Stimulated activated naive B cell treated with anti-CD40 and anti-IgM and Interleukin-4, amounts not matched to agents 10 μg/mL and 1 μg/mL and 100 μg/mL, for 72 hours (primary cell): ENCODE data around the gene DPH2.

Experiments used
- ATAC-seq, 2 donors: fragments of 150-1000 bp; cut with Tn5 transposase; replicated peaks; 2 replicates each; pipeline ENCODE4 v1.10.0; 2021; ENCODE audit warnings: moderate library complexity in 1 of 2
- DNase-seq: peaks from one replicate; pipeline ENCODE4 v3.0.0; 2021
- H3K27ac Mint-ChIP-seq: one replicate; pipeline ENCODE4 v1.8.0; 2022; ENCODE audit warnings: mild to moderate bottlenecking, mixed read lengths
- H3K27me3 Mint-ChIP-seq, 2 donors: one replicate each; pipeline ENCODE4 v1.8.0; 2022; ENCODE audit warnings: mixed read lengths in 2 of 2
- H3K36me3 Mint-ChIP-seq, 2 donors: one replicate each; pipeline ENCODE4 v1.8.0; 2022; ENCODE audit warnings: mixed read lengths in 2 of 2, mild to moderate bottlenecking in 1 of 2
- H3K4me1 Mint-ChIP-seq, 2 donors: one replicate each; pipeline ENCODE4 v1.8.0; 2022; ENCODE audit warnings: mixed read lengths in 2 of 2, mild to moderate bottlenecking in 1 of 2
- H3K4me3 Mint-ChIP-seq, 2 donors: one replicate each; pipeline ENCODE4 v1.8.0; 2022; ENCODE audit warnings: mild to moderate bottlenecking in 2 of 2, mixed read lengths in 2 of 2, moderate library complexity in 1 of 2
- H3K9me3 Mint-ChIP-seq, 2 donors: one replicate each; pipeline ENCODE4 v1.8.0; 2022; ENCODE audit warnings: mixed read lengths in 2 of 2, mild to moderate bottlenecking in 1 of 2

DPH2 gene

DNA sequence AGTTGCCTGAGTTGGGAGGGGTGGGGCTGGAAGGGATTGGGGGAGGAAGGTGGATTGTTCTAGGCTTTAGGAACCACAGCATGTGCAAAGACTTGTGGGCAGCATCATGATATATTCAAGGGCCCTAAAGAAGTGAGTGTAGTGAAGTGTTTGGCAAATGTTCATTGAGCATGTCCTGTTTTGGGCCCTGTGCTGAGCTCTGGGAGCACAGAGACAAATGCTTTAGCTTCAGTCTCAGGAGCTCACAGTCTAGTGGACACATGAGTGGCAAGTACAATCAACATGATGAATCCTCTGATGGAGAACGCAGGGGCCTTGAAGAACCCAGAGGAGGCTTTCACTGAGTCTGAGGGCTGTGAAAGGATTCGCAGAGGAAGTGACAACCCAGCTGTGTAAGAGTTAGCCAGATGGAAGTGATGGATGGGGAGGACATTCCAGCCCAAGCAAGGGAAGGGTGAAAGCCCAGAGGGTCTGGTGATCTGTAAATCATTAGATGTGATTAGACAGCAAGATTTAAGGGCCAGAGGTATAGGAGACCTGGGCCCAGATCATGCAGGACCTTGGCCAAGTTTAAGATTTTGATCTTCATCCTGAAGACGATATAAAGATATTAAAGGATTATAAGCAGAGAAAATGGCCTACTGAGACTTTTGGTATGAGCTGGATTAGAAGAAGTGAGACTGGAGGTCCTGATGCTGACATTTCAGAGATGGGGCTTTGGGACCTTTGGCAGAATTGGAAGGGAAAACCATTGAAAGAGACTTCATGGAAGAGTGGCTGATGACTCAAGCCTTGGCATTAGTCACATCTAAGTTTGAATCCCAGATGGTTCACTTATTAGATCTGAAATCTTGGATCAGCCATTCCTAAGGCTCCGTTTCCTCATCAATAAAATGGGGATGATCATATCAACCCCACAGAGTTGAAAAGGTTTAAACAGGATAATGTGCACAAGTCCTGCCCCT, 18.5 kb upstream of the DPH2 start:
- Mint-ChIP-seq H3K4me3 (no peak overlapping the region), H3K9me3 (no peaks in the 10 kb centered on the region), H3K4me1 (peaks cover 34 to 50% of the 10 kb centered on the region in 2 donors), H3K27me3 (no peaks in the 10 kb centered on the region), H3K27ac (no peak overlapping the region), H3K36me3 (peaks cover 26 to 38% of the 10 kb centered on the region in 2 donors)
- DNase-seq (no peak), ATAC-seq (no peak)

DNA sequence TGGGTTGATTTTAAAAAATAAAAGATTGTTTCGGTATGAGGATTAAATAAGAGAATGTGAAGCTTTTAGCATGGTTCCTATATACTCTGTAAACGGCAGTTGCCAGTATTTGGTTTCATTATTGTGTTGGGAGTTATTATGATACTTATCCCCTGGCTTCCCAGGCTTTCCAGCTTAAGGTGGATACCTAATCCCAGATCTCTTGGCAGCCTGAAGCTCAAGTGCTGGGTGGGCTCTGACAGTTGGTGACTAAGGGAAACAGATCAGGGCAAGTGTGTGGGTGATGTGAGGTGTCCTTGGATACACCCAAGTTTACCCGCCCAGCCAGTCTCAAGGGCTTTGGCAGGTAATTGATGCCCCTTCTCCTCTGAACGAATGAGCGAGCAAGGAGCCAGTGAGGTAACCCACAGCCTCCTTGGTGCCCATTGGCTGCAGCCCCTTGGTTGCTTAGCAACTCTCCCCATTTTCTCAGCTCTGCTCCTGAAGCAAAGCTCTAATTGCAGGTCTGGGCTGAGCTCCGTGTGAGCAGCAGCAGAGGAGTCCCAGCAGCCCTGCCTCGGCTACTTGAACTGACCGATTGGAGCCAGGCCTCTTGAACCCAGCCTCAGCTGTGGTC, 17.0 kb upstream of the DPH2 start:
- DNase-seq (no peak), ATAC-seq (no peak)
- H3K4me1 Mint-ChIP-seq: peaks cover 31 to 40% of the 10 kb centered on the region in 2 donors
- H3K27me3 Mint-ChIP-seq: no peaks in the 10 kb centered on the region
- no peaks in the 10 kb centered on the region for H3K9me3 Mint-ChIP-seq
- peaks cover 34 to 44% of the 10 kb centered on the region in 2 donors for H3K36me3 Mint-ChIP-seq
- no peak overlapping the region for H3K27ac Mint-ChIP-seq
- no peak overlapping the region for H3K4me3 Mint-ChIP-seq

DNA sequence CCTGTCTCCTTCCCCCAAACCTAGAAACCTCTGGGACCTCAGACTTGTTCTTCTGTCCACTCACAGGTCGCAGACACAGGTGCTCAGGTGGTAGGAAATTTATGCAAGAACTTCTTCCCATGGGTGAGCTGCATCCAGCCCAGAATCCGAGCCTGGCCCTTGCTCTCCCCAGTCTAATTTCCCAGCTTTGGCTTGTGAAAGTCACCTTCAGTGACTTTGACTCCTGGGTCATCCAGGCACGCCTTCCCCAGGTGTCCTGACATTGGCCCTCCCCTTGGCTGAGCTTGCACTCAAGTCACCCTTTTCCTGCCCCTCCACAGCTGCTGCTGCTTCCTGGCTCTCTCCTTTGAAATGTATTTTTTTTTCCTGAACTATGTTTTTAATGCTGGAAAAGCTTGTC, 16.4 kb upstream of the DPH2 start:
- Mint-ChIP-seq H3K36me3 (peaks cover 39 to 49% of the 10 kb centered on the region in 2 donors), H3K27ac (no peak overlapping the region), H3K27me3 (no peaks in the 10 kb centered on the region), H3K4me3 (no peak overlapping the region), H3K9me3 (no peaks in the 10 kb centered on the region), H3K4me1 (peaks cover 28 to 35% of the 10 kb centered on the region in 2 donors)
- no peak for ATAC-seq
- no peak for DNase-seq

DNA sequence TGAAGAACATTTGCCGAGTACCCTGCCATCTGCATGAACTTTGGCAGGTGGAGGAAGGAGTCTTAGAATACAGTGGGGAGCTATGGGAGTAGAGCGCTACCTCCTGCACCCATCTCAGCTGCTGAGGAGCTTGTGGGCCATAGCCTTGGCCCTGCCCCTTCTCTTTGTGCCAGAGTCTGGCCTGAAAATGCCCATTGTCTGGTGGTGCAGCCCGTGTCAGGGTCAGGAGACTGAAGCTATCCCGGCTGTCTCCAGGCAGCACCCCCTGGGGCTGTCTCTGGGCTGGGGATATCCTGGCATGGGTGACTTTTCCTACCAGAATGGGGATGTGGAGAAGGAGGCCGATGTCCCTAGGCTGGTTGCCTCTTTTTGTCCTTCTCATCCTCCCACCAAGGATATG, 15.8 kb upstream of the DPH2 start:
- H3K27me3 Mint-ChIP-seq: no peaks in the 10 kb centered on the region
- H3K4me1 Mint-ChIP-seq: peaks cover 21 to 28% of the 10 kb centered on the region in 2 donors
- H3K27ac Mint-ChIP-seq: no peak overlapping the region
- no peak for DNase-seq
- no peak for ATAC-seq
- H3K36me3 Mint-ChIP-seq: peaks cover 45 to 55% of the 10 kb centered on the region in 2 donors
- no peak overlapping the region for H3K4me3 Mint-ChIP-seq
- H3K9me3 Mint-ChIP-seq: no peaks in the 10 kb centered on the region

DNA sequence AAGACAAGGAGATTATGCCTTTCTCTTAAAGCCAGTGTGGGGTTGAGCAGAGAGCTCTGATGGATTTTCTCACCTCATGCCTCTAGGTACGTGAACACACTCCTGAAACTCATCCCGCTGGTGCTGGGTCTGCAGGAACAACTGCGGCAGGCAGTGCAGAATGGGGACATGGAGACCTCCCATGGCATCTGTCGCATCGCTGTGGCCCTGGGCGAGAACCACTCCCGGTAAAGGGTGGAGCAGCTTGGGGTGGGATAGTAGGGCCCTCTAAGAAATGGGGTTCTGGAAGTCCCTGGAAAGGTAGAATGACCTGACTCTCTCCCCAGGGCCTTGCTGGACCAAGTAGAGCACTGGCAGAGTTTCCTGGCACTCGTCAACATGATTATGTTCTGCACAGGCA, 13.6 kb upstream of the DPH2 start:
- DNase-seq (no peak), ATAC-seq (no peak)
- Mint-ChIP-seq H3K4me3 (no peak overlapping the region), H3K27ac (no peak overlapping the region), H3K4me1 (peaks cover 8 to 11% of the 10 kb centered on the region in 2 donors), H3K9me3 (no peaks in the 10 kb centered on the region), H3K27me3 (no peaks in the 10 kb centered on the region), H3K36me3 (peaks cover 35 to 46% of the 10 kb centered on the region in 2 donors)

DNA sequence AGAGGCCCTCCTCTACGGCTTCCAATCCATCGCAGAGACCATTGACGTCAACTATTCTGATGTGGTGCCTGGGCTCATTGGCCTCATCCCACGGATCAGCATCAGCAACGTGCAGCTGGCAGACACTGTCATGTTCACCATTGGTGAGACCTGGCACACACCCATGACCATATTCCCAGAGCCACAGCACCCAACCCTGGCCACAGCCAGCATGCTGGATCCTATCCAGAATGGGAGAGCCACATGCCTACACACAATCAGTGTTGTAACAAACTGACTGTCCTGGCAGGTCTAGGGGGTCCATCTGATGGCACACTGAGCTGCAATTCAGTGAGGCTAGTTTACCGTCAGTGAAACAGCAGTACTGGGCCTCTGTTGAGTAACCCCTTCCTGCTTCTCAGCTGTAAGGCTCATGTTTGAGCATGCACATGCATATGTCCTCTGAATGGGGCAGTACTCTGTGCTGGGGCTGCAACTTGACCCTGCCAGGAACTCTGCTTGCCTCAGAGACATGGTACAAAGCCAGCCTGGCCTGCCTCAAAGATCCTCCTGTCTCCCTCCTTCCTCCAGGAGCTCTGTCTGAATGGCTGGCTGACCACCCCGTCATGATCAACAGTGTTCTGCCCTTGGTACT, 12.3 kb upstream of the DPH2 start:
- no peak for DNase-seq
- ATAC-seq: no peak
- H3K27me3 Mint-ChIP-seq: no peaks in the 10 kb centered on the region
- peaks cover 40 to 48% of the 10 kb centered on the region in 2 donors for H3K36me3 Mint-ChIP-seq
- no peak overlapping the region for H3K27ac Mint-ChIP-seq
- H3K9me3 Mint-ChIP-seq: no peaks in the 10 kb centered on the region
- H3K4me1 Mint-ChIP-seq: peaks cover 0 to 7% of the 10 kb centered on the region in 2 donors
- no peak overlapping the region for H3K4me3 Mint-ChIP-seq

DNA sequence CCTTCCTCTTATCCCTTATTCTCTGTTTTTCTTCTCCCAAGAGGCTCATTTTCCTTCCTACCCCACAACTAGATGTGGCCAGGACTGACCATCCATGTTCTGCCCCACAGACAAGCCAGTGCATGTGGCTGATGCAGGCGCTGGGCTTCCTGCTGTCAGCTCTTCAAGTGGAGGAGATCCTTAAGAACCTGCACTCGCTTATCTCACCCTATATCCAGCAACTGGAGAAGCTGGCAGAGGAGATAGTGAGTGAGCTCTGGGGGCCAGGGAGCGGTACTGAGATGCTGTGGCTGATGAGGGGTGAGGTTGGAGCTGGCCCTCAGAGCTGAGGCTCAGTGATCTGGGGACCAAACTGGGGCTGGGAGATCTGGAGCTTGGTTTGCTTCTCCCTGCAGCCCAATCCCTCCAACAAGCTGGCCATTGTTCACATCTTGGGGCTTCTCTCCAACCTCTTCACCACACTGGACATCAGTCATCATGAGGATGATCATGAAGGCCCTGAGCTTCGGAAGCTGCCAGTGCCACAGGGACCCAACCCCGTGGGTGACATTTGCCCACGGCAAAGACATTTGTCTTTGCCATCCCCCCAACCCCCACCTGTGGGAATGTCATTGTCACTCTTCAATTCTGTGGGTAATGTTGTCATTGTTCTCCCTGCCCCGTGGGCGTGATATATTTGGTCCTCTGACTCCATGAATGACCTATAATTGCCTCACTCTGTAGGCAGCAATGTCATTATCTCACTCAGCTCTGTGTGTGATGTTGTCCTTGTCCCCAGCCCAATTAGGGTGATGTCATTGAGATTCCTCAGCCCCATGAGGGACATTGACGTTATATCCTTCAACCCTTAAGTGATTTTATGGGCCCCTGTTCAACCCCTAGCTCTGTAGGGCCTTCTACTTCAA, 11.2 kb upstream of the DPH2 start:
- peaks cover 42 to 46% of the 10 kb centered on the region in 2 donors for H3K36me3 Mint-ChIP-seq
- no peak overlapping the region for H3K27ac Mint-ChIP-seq
- H3K9me3 Mint-ChIP-seq: no peaks in the 10 kb centered on the region
- DNase-seq (no peak), ATAC-seq (no peak)
- H3K4me1 Mint-ChIP-seq: peaks cover 0 to 4% of the 10 kb centered on the region in 2 donors
- H3K27me3 Mint-ChIP-seq: no peaks in the 10 kb centered on the region
- H3K4me3 Mint-ChIP-seq: no peak overlapping the region

DNA sequence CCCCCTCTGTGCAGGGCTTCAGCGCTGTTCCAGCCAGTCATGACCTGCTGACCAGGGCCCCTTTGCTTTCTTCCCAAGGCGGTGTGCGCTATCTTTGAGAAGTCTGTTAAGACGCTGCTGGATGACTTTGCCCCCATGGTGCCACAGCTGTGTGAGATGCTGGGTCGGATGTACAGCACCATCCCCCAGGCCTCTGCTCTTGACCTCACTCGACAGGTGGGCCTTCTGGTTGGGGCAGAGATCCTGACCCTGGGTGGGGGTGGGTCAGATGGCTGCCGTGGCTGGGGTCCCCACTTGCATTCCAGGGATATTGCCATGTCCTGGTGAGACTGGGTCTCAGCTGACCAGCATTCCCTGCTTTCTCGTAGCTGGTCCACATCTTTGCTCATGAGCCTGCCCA, 9.0 kb upstream of the DPH2 start:
- peaks cover 32 to 37% of the 10 kb centered on the region in 2 donors for H3K36me3 Mint-ChIP-seq
- ATAC-seq: no peak
- H3K27ac Mint-ChIP-seq: no peak overlapping the region

DNA sequence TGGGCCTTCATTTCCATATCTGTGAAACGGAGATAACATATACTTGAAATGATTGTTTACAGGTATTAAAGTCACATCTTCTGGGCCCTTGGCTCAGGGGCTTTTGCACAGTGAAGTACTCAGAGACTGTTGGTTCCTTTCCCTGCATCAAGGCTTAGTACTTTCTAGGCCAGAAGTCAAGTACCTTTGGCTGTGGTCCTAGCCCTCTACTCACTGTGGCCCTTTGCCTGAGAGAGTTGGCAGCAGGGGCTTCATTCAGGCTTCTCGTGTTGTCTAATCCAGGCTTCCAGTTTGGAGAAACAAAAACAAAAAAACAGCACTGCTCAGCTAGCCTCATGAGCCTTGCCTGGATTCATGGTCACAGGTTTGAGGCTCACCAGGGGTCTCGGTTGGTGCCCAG, 8.1 kb upstream of the DPH2 start:
- no peaks in the 10 kb centered on the region for H3K9me3 Mint-ChIP-seq
- peaks cover 0 to 3% of the 10 kb centered on the region in 2 donors for H3K4me1 Mint-ChIP-seq
- H3K36me3 Mint-ChIP-seq: peaks cover 29 to 35% of the 10 kb centered on the region in 2 donors
- no peak overlapping the region for H3K27ac Mint-ChIP-seq
- no peaks in the 10 kb centered on the region for H3K27me3 Mint-ChIP-seq
- DNase-seq (no peak), ATAC-seq (no peak)
- H3K4me3 Mint-ChIP-seq: no peak overlapping the region

More for the DNA sequence above, 9.0 kb upstream of the DPH2 start:
- no peaks in the 10 kb centered on the region for H3K9me3 Mint-ChIP-seq
- no peaks in the 10 kb centered on the region for H3K27me3 Mint-ChIP-seq
- H3K4me1 Mint-ChIP-seq: peaks cover 0 to 3% of the 10 kb centered on the region in 2 donors
- DNase-seq: no peak
- H3K4me3 Mint-ChIP-seq: no peak overlapping the region

DNA sequence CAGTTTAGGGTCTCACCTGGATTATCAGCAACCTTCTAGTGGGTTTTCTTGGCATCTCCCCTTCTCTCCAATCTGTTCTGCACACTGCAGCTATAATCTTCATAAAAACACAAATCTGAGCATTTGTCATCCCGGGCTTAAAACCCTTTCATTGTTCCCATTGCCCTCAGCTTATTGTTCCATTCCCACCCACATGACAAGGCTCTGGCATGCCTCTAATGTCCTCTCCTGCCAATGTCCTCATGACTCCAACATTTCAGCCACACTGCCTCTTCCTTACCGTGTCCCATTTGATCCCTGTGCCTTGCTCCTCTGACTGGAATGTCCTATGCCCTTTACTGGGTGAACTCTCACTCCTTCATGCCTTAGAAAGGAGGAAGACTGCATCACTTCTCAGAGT, 7.5 kb upstream of the DPH2 start:
- Mint-ChIP-seq H3K4me1 (peaks cover 0 to under 1% of the 10 kb centered on the region in 2 donors), H3K27me3 (no peaks in the 10 kb centered on the region), H3K27ac (no peak overlapping the region), H3K36me3 (peaks cover 28 to 36% of the 10 kb centered on the region in 2 donors), H3K9me3 (no peaks in the 10 kb centered on the region), H3K4me3 (no peak overlapping the region)
- no peak for DNase-seq
- no peak for ATAC-seq

DNA sequence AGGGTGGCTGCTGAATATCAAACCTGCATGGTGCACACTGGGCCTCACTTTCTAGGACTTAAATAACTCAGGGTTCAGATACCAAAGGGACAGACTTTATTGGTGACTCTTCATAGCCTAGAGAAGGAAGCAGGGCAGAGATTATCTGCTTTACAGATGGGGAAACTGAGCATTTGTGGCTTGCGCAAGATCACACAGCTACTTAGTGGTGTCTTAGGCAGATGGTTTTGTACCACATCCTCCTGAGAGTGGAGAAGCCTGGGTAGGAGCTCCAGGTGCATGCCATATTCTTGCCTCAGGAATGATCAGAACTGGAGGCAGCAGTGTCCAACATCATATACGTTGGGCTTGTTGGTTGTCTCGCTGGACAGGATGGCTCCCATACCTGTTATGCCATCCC, 6.8 kb upstream of the DPH2 start:
- DNase-seq (no peak), ATAC-seq (no peak)
- H3K4me1 Mint-ChIP-seq: no peaks in the 10 kb centered on the region
- H3K27me3 Mint-ChIP-seq: no peaks in the 10 kb centered on the region
- no peaks in the 10 kb centered on the region for H3K9me3 Mint-ChIP-seq
- peaks cover 30 to 37% of the 10 kb centered on the region in 2 donors for H3K36me3 Mint-ChIP-seq
- H3K4me3 Mint-ChIP-seq: no peak overlapping the region
- H3K27ac Mint-ChIP-seq: no peak overlapping the region

DNA sequence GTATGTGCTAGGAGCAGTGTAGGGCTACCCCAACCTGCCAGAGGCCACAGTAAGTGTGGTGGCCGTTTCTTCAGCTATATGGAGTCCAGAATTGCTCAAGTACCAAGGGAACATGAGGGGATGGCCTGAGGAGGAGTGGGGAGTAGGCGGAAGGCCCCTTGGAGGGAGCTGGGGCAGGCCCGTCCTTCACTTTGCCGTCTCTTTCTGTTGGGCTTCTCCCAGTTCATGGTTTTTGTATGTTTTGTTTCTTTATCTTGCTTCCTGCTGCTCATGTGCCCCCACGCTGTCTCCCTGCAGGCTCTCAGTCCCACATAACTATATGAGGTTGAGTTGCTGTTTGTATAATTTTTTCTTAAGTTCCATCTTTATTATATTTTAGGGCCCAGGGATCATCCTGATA, 5.9 kb upstream of the DPH2 start:
- DNase-seq (no peak), ATAC-seq (no peak)
- Mint-ChIP-seq H3K36me3 (peaks cover 27 to 31% of the 10 kb centered on the region in 2 donors), H3K27ac (no peak overlapping the region), H3K9me3 (no peaks in the 10 kb centered on the region), H3K4me1 (no peaks in the 10 kb centered on the region), H3K27me3 (no peaks in the 10 kb centered on the region), H3K4me3 (no peak overlapping the region)

DNA sequence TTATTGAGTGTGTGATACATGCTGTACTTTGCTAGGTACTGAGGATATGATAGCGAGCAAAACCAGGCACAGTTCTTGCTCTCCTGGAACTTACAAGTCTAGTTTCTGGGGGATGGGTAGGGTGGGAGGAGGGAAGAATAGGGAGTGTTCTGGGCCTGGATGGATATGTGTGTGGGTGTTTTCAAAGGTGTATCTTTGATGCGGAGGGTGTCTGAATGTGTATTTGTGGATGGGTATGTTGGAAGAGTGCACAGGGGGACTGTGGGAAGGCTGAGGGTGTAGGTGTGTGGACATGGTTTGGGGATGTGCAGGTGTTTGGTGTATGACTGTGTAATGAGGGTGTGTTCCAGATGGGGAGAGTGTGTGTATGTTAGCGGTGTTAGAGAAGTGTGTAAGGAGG, 4.5 kb upstream of the DPH2 start:
- H3K27me3 Mint-ChIP-seq: no peaks in the 10 kb centered on the region
- H3K4me3 Mint-ChIP-seq: no peak overlapping the region
- no peak overlapping the region for H3K27ac Mint-ChIP-seq
- no peaks in the 10 kb centered on the region for H3K9me3 Mint-ChIP-seq
- no peak for ATAC-seq
- H3K4me1 Mint-ChIP-seq: peaks cover 3 to 13% of the 10 kb centered on the region in 2 donors
- no peak for DNase-seq
- H3K36me3 Mint-ChIP-seq: peaks cover 23 to 30% of the 10 kb centered on the region in 2 donors
